GM10266 (cell line): ENCODE measurements around the gene RANBP9.

ENCODE experiments used
- DNase-seq: peaks from one replicate; pipeline ENCODE4 v3.0.0; 2012; ENCODE audit errors: extremely low spot score
- CTCF ChIP-seq: IDR thresholded peaks from 2 replicates; pipeline ENCODE4 v1.5.1; 2012; ENCODE audit warnings: mild to moderate bottlenecking, low read depth; ENCODE audit not compliant: control insufficient read depth, insufficient read depth; ENCODE audit errors: missing control alignments

RANBP9 gene

GRCh38 chr6:13591205-13591921 lies 120.3 kb downstream of the RANBP9 start:
- no peak for DNase-seq
- TF ChIP-seq CTCF: no peak

GRCh38 chr6:13590574-13591153 lies 121.0 kb downstream of the RANBP9 start:
- TF ChIP-seq CTCF: no peak
- no peak for DNase-seq

- no peak for DNase-seq
- TF ChIP-seq CTCF: no peak
Measured at GRCh38 chr6:13589801-13590200, 121.8 kb downstream of the RANBP9 start.

- no peak for TF ChIP-seq CTCF
- DNase-seq: no peak
Measured at GRCh38 chr6:13586603-13587542, 124.8 kb downstream of the RANBP9 start.

GRCh38 chr6:13581700-13582229 lies 129.9 kb downstream of the RANBP9 start:
- no peak for TF ChIP-seq CTCF
- no peak for DNase-seq

- TF ChIP-seq CTCF: no peak
- no peak for DNase-seq
Measured at GRCh38 chr6:13579911-13580310, 131.7 kb downstream of the RANBP9 start.
